Measurements from ENCODE around the gene EPS8L2. TPM values are rescaled to one million over a fixed set of nuclear protein-coding genes. Genes with fewer than 3 reads are reported as not detected.

Gene EPS8L2
- total and polyA plus RNA-seq, 10 of the 15 experiments (the other 5 are each of a cell fraction or from before 2014, with no cell fraction given), result 0.76 to 20.0 (median 9.7) TPM

GRCh38 chr11:695538-696248 is 10.3 kb upstream of the EPS8L2 start, which contains the start of gene TMEM80 (continued):
- TF ChIP-seq ZNF592 (IDR thresholded peaks at IDR 0.05) (no peak), HDAC2 (IDR thresholded peaks at IDR 0.05) (no peak), ZNF217 (IDR thresholded peaks at IDR 0.05) (no peak), BHLHE40 (IDR thresholded peaks at IDR 0.05; ENCODE audit: borderline replicate concordance in 1 of 2, low read depth in 2 of 2, low read length in 1 of 2) (peak in 1 of 2 experiments; percentile 82; a peak in 3 of 4 replicates), HCFC1 (IDR thresholded peaks at IDR 0.05; ENCODE audit: low read length) (no peak; the same call in 1 of the 2 replicates), RAD21 (IDR thresholded peaks at IDR 0.05; ENCODE audit: insufficient read depth, low read depth, low read length) (no peak), BACH1 (IDR thresholded peaks at IDR 0.05; ENCODE audit: borderline replicate concordance) (peak; percentile 86), SRF (IDR thresholded peaks at IDR 0.05; ENCODE audit: low read depth in 2 of 2, low read length in 2 of 2) (no peak), BRCA1 (IDR thresholded peaks at IDR 0.05; ENCODE audit: low read depth, low read length) (no peak), MYB (IDR thresholded peaks at IDR 0.05; ENCODE audit: borderline replicate concordance, low read depth, low read length) (no peak), EZH2 (IDR thresholded peaks at IDR 0.05; ENCODE audit: borderline replicate concordance, control insufficient read depth, low read depth, low read length) (no peak), RBBP5 (conservative IDR thresholded peaks at IDR 0.05) (no peak), PAX5 (IDR thresholded peaks at IDR 0.05; ENCODE audit: borderline replicate concordance, low read depth, low read length) (no peak), ZNF24 (IDR thresholded peaks at IDR 0.05) (no peak), NFYB (IDR thresholded peaks at IDR 0.05; ENCODE audit: insufficient read depth, low read depth, low read length) (no peak), TCF12 (IDR thresholded peaks at IDR 0.05; ENCODE audit: low read depth, low read length) (no peak), MLLT1 (IDR thresholded peaks at IDR 0.05) (no peak), E4F1 (IDR thresholded peaks at IDR 0.05; ENCODE audit: borderline replicate concordance, partially characterized antibody) (no peak), JUNB (IDR thresholded peaks at IDR 0.05) (no peak), POLR2AphosphoS2 (IDR thresholded peaks at IDR 0.05; ENCODE audit: low read depth, low read length) (no peak), IKZF1 (conservative IDR thresholded peaks at IDR 0.05) (peak; percentile 87), GABPA (IDR thresholded peaks at IDR 0.05; ENCODE audit: low read depth) (no peak), POLR2AphosphoS5 (IDR thresholded peaks at IDR 0.05; ENCODE audit: low read length) (peak; percentile 55; the same call in 1 of the 2 replicates), STAT1 (conservative IDR thresholded peaks at IDR 0.05) (no peak)

All from GM12878 (cell line).